ENCODE measurements around the gene PLIN4.

Gene PLIN4

GRCh38 chr19:4524808-4525562, 6.7 kb upstream of the PLIN4 start:
- DNase-seq = peak; percentile 73

- DNase-seq = peak; percentile 27
Observed at GRCh38 chr19:4523306-4524110, 5.2 kb upstream of the PLIN4 start.

GRCh38 chr19:4522291-4523002, 4.2 kb upstream of the PLIN4 start:
- no peak for DNase-seq

GRCh38 chr19:4521888-4522242, 3.6 kb upstream of the PLIN4 start:
- no peak for DNase-seq

GRCh38 chr19:4521170-4521887, 3.0 kb upstream of the PLIN4 start:
- DNase-seq = no peak

GRCh38 chr19:4519521-4520277, 1.4 kb upstream of the PLIN4 start:
- DNase-seq = no peak

- DNase-seq = no peak
Observed at GRCh38 chr19:4519172-4519496, 848 bp upstream of the PLIN4 start.

GRCh38 chr19:4517451-4518057, 732 bp downstream of the PLIN4 start:
- no peak for DNase-seq

GRCh38 chr19:4516939-4517300, 1.4 kb downstream of the PLIN4 start:
- no peak for DNase-seq

GRCh38 chr19:4516199-4516938, 1.9 kb downstream of the PLIN4 start:
- DNase-seq = no peak

- no peak for DNase-seq
Observed at GRCh38 chr19:4515732-4516131, 2.6 kb downstream of the PLIN4 start.

- DNase-seq = no peak
Observed at GRCh38 chr19:4513248-4513647, 5.0 kb downstream of the PLIN4 start.

- DNase-seq = no peak
Observed at GRCh38 chr19:4512070-4512469, 6.2 kb downstream of the PLIN4 start.

- DNase-seq = no peak
Observed at GRCh38 chr19:4511300-4512054, 6.8 kb downstream of the PLIN4 start.

GRCh38 chr19:4510435-4511255, 7.6 kb downstream of the PLIN4 start:
- DNase-seq = no peak

GRCh38 chr19:4508698-4509097, 9.6 kb downstream of the PLIN4 start:
- DNase-seq = no peak

GRCh38 chr19:4507804-4508203, 10.5 kb downstream of the PLIN4 start:
- DNase-seq = no peak

- DNase-seq = no peak
Observed at GRCh38 chr19:4507150-4507452, 11.2 kb downstream of the PLIN4 start.

- DNase-seq = no peak
Observed at GRCh38 chr19:4506449-4507149, 11.7 kb downstream of the PLIN4 start.

Data from stimulated activated CD4-positive, alpha-beta T cell treated with anti-CD3 and anti-CD28 coated beads, Interleukin-12 subunit alpha, Interleukin-12 subunit beta, amount 100 ng/mL, for 4 hours (primary cell).